Measurements from ENCODE around the gene POLR2A. TPM values are rescaled to one million over a fixed set of nuclear protein-coding genes. Genes with fewer than 3 reads are reported as not detected.
A peak's percentile ranks its signal among the peaks of the same experiment; 100 is the strongest.

POLR2A gene
- total and polyA plus RNA-seq, 2 of the 13 experiments (the other 11 are each of a cell fraction or from before 2014, with no cell fraction given), result 17.8 to 18.3 TPM

- TF ChIP-seq MAZ (IDR thresholded peaks at IDR 0.05; ENCODE audit: borderline replicate concordance, low read depth, low read length), result no peak
- no peak for TF ChIP-seq MAZ (CRISPR knock-in tag; IDR thresholded peaks at IDR 0.05; ENCODE audit: low read depth)
- TF ChIP-seq GABPB1 (CRISPR knock-in tag; IDR thresholded peaks at IDR 0.05), result no peak; the same call in 1 of the 2 replicates
- TF ChIP-seq CREM (IDR thresholded peaks at IDR 0.05), result no peak
- no peak for TF ChIP-seq CREM (CRISPR knock-in tag; IDR thresholded peaks at IDR 0.05)
- TF ChIP-seq SSRP1 (CRISPR knock-in tag; IDR thresholded peaks at IDR 0.05), result no peak
- TF ChIP-seq NCOA1 (CRISPR knock-in tag; IDR thresholded peaks at IDR 0.05), result no peak
- TF ChIP-seq ZNF329 (CRISPR knock-in tag; IDR thresholded peaks at IDR 0.05; ENCODE audit: low read depth), result no peak
- no peak for TF ChIP-seq ADNP (CRISPR knock-in tag; IDR thresholded peaks at IDR 0.05)
- no peak for TF ChIP-seq AGO2 (optimal IDR thresholded peaks at IDR 0.05; ENCODE audit: low read depth, low read length)
- no peak for TF ChIP-seq HNRNPK (IDR thresholded peaks at IDR 0.05; ENCODE audit: low read depth, low read length, poor library complexity, severe bottlenecking)
- TF ChIP-seq ATF7-NPFF (CRISPR knock-in tag; IDR thresholded peaks at IDR 0.05; ENCODE audit: low read depth), result no peak; the same call in 1 of the 2 replicates
- TF ChIP-seq ZNF674 (CRISPR knock-in tag; IDR thresholded peaks at IDR 0.05; ENCODE audit: low read depth), result no peak
- no peak for TF ChIP-seq ZNF605 (CRISPR knock-in tag; IDR thresholded peaks at IDR 0.05)
- no peak for TF ChIP-seq KLF12 (CRISPR knock-in tag; IDR thresholded peaks at IDR 0.05; ENCODE audit: borderline replicate concordance)
- no peak for TF ChIP-seq NR1H2 (CRISPR knock-in tag; IDR thresholded peaks at IDR 0.05; ENCODE audit: borderline replicate concordance, low read depth)
- no peak for TF ChIP-seq CSRNP2 (CRISPR knock-in tag; conservative IDR thresholded peaks at IDR 0.05; ENCODE audit: low read depth)
- TF ChIP-seq ONECUT2 (CRISPR knock-in tag; IDR thresholded peaks at IDR 0.05), result no peak
- no peak for TF ChIP-seq FOXP4 (CRISPR knock-in tag; IDR thresholded peaks at IDR 0.05)
- no peak for TF ChIP-seq KDM5B (CRISPR knock-in tag; IDR thresholded peaks at IDR 0.05; ENCODE audit: borderline replicate concordance)
- TF ChIP-seq XRCC5 (optimal IDR thresholded peaks at IDR 0.05; ENCODE audit: low read length), result no peak
- no peak for TF ChIP-seq ARNT2 (CRISPR knock-in tag; IDR thresholded peaks at IDR 0.05; ENCODE audit: low read depth)
- no peak for TF ChIP-seq ARNT (IDR thresholded peaks at IDR 0.05)
- no peak for TF ChIP-seq CREB3 (CRISPR knock-in tag; IDR thresholded peaks at IDR 0.05)
- no peak for TF ChIP-seq ZNF616 (CRISPR knock-in tag; IDR thresholded peaks at IDR 0.05; ENCODE audit: low read depth)
- no peak for TF ChIP-seq SOX6 (IDR thresholded peaks at IDR 0.05)
- 0 out of 2 replicates have a peak, but pooled peaks have one; percentile 15 for TF ChIP-seq SOX6 (CRISPR knock-in tag; IDR thresholded peaks at IDR 0.05)
- TF ChIP-seq FOXA3 (CRISPR knock-in tag; IDR thresholded peaks at IDR 0.05), result 0 out of 2 replicates have a peak, but pooled peaks have one; percentile 9
These were observed 5.6 kb upstream of the POLR2A start (continued) for GRCh38 chr17:7478276-7479212.

Measured in HepG2 (cell line).